SK-N-SH (cell line): ENCODE data around the gene PKD1. TPM values are rescaled to one million over a fixed set of nuclear protein-coding genes. Genes with fewer than 3 reads are reported as not detected.
A peak's percentile ranks its signal among the peaks of the same experiment; 100 is the strongest.

Experiments used
- CTCF ChIA-PET: fragments of 300-600, 350-600 bp; formaldehyde crosslinking; extraction: SDS; loops from one replicate; lab custom pipeline; 2021; lab: Yijun Ruan, JAX
- POLR2A ChIA-PET: fragments of 350-600 bp; sonication (Branson Sonifier 250); formaldehyde crosslinking; extraction: SDS; loops from one replicate; lab custom pipeline; 2020; ENCODE audit warnings: antibody characterized with exemption, inconsistent platforms; lab: Yijun Ruan, JAX
- DNase-seq: peaks from one replicate; pipeline ENCODE4 v3.0.0; 2012
- H2AFZ ChIP-seq: fragments of 200-600 bp; sonication (generic); 2 replicates; pipeline ENCODE4 v1.8.1; 2016; ENCODE audit warnings: antibody characterized with exemption, mild to moderate bottlenecking, low read depth
- H3F3A ChIP-seq: fragments of 200-600 bp; sonication (generic); replicated peaks from 2 replicates; pipeline ENCODE3; 2016; ENCODE audit warnings: antibody characterized with exemption, mild to moderate bottlenecking; ENCODE audit not compliant: insufficient read depth
- H3K27ac ChIP-seq, 2 experiments: fragments of 200-500 bp in 1 of 2; fragments of 200-600 bp in 1 of 2; sonication (Bioruptor generic) in 1 of 2; sonication (generic), shearing (Covaris generic) in 1 of 2; 2 replicates each; pipeline versions ENCODE4 v1.5.1 to v1.6.1; 2014 to 2016; ENCODE audit warnings: low read depth in 2 of 2, inconsistent platforms in 1 of 2, low read length in 1 of 2, mild to moderate bottlenecking in 1 of 2, mixed read lengths in 1 of 2
- H3K27me3 ChIP-seq: fragments of 200-600 bp; sonication (generic), shearing (Covaris generic); 2 replicates; pipeline ENCODE4 v1.6.1; 2016; ENCODE audit warnings: mixed run types; ENCODE audit not compliant: insufficient read depth
- H3K36me3 ChIP-seq, 2 experiments: fragments of 200-500 bp in 1 of 2; fragments of 200-600 bp in 1 of 2; sonication (Bioruptor generic) in 1 of 2; sonication (generic) in 1 of 2; replicated peaks in 1 of 2; 2 replicates each; pipeline versions ENCODE3 to v1.5.1; 2014 to 2016; ENCODE audit warnings: low read length in 1 of 2, mild to moderate bottlenecking in 1 of 2; ENCODE audit not compliant: insufficient read depth in 2 of 2, control insufficient read depth in 1 of 2
- H3K4me1 ChIP-seq, 2 experiments: fragments of 200-500 bp in 1 of 2; fragments of 200-600 bp in 1 of 2; sonication (Bioruptor generic) in 1 of 2; sonication (generic), shearing (Covaris generic) in 1 of 2; 2 replicates each; pipeline versions ENCODE4 v1.5.1 to v1.6.1; 2014 to 2016; ENCODE audit warnings: low read depth in 1 of 2, low read length in 1 of 2, mixed run types in 1 of 2; ENCODE audit not compliant: insufficient read depth in 2 of 2, control insufficient read depth in 1 of 2
- H3K4me2 ChIP-seq: fragments of 200-600 bp; sonication (generic), shearing (Covaris generic); 2 replicates; pipeline ENCODE4 v1.6.1; 2017; ENCODE audit warnings: mixed run types
- H3K4me3 ChIP-seq, 2 experiments: fragments of 200-500 bp in 1 of 2; fragments of 200-600 bp in 1 of 2; sonication (Bioruptor generic) in 1 of 2; sonication (generic), shearing (Covaris generic) in 1 of 2; 2 replicates each; pipeline versions ENCODE4 v1.5.1 to v1.8.1; 2014 to 2016; ENCODE audit warnings: low read depth in 2 of 2, inconsistent platforms in 1 of 2, low read length in 1 of 2, mild to moderate bottlenecking in 1 of 2, mixed read lengths in 1 of 2, moderate library complexity in 1 of 2
- H3K79me2 ChIP-seq: fragments of 200-600 bp; sonication (generic); 2 replicates; pipeline ENCODE4 v1.8.1; 2017; ENCODE audit warnings: mild to moderate bottlenecking; ENCODE audit not compliant: insufficient read depth
- H3K9ac ChIP-seq: fragments of 200-600 bp; sonication (generic); 2 replicates; pipeline ENCODE4 v1.6.1; 2017; ENCODE audit warnings: mixed run types
- H3K9me2 ChIP-seq: fragments of 200-600 bp; sonication (generic); 2 replicates; pipeline ENCODE4 v1.6.1; 2017; ENCODE audit warnings: mixed run types
- H3K9me3 ChIP-seq: fragments of 200-600 bp; sonication (generic); 2 replicates; pipeline ENCODE4 v1.6.1; 2017; ENCODE audit warnings: mixed run types, mild to moderate bottlenecking, moderate library complexity
- H4K20me1 ChIP-seq: fragments of 200-600 bp; sonication (generic); 2 replicates; pipeline ENCODE4 v1.6.1; 2017; ENCODE audit warnings: mild to moderate bottlenecking, mixed run types; ENCODE audit not compliant: insufficient read depth
- CTCF ChIP-seq: fragments of 200-600 bp; sonication (generic); IDR thresholded peaks from 2 replicates; pipeline ENCODE4 v1.6.1; 2017; ENCODE audit warnings: antibody characterized with exemption, mild to moderate bottlenecking, moderate library complexity
- ELF1 ChIP-seq: IDR thresholded peaks from 2 replicates; pipeline ENCODE4 v1.4.0; 2012
- EZH2phosphoT487 ChIP-seq: fragments of 200-600 bp; sonication (generic); IDR thresholded peaks from 2 replicates; pipeline ENCODE4 v1.6.1; 2017; ENCODE audit warnings: low read depth, mixed run types, mild to moderate bottlenecking, antibody characterized with exemption, moderate library complexity, borderline replicate concordance
- IRF3 ChIP-seq: fragments of 150-350 bp; IDR thresholded peaks from 2 replicates; pipeline ENCODE4 v1.6.1; 2016; ENCODE audit warnings: mild to moderate bottlenecking, low read depth, low read length
- NFIC ChIP-seq: IDR thresholded peaks from 2 replicates; pipeline ENCODE4 v1.4.0; 2012; ENCODE audit warnings: borderline replicate concordance
- RCOR1 ChIP-seq: fragments of 150-350 bp; IDR thresholded peaks from 2 replicates; pipeline ENCODE4 v1.6.1; 2017; ENCODE audit warnings: antibody characterized with exemption, low read length
- RFX5 ChIP-seq: IDR thresholded peaks from 2 replicates; pipeline ENCODE4 v1.6.1; 2012; ENCODE audit warnings: mild to moderate bottlenecking, improper control_type of control experiment, low read length
- RXRA ChIP-seq: IDR thresholded peaks from 2 replicates; pipeline ENCODE4 v1.4.0; 2012; ENCODE audit warnings: low read depth, mild to moderate bottlenecking, borderline replicate concordance
- TCF12 ChIP-seq: IDR thresholded peaks from 2 replicates; pipeline ENCODE4 v1.4.0; 2012
- USF1 ChIP-seq: IDR thresholded peaks from 2 replicates; pipeline ENCODE4 v1.4.0; 2012; ENCODE audit warnings: low read depth, borderline replicate concordance
- USF2 ChIP-seq: fragments of 150-350 bp; IDR thresholded peaks from 2 replicates; pipeline ENCODE4 v1.6.1; 2017; ENCODE audit warnings: antibody characterized with exemption, low read length, low read depth, borderline replicate concordance
- YY1 ChIP-seq: IDR thresholded peaks from 2 replicates; pipeline ENCODE4 v1.4.0; 2012; ENCODE audit warnings: low read depth, mild to moderate bottlenecking
- ZBTB33 ChIP-seq: IDR thresholded peaks from 2 replicates; pipeline ENCODE4 v1.4.0; 2012; ENCODE audit warnings: low read depth, borderline replicate concordance
- WGBS: methylation state at CpG from one replicate; pipeline ENCODE4 v1.1.6; 2017; ENCODE audit warnings: low lambda C conversion rate; 5-methylcytosine and 5-hydroxymethylcytosine counted together
- polyA plus RNA-seq, 3 experiments: library from polyadenylated mRNA; depleted of rRNA; stranded (reverse); fragments of >200 nt; gene quantifications; 2 replicates each; pipeline ENCODE4 v1.2.3, GENCODE V29; 2012

The PKD1 gene
- polyA plus RNA-seq, 1 of the 3 experiments (the other 2 are of a cell fraction): 47.4 TPM

- no peak for TF ChIP-seq RFX5
- TF ChIP-seq IRF3: no peak
- TF ChIP-seq RXRA: no peak
- TF ChIP-seq CTCF: peak; percentile 28; the same call in 1 of the 2 replicates
- TF ChIP-seq ZBTB33: 0 out of 2 replicates have a peak, but pooled peaks have one; percentile 55
- TF ChIP-seq NFIC: no peak
- TF ChIP-seq EZH2phosphoT487: no peak
- peak; percentile 88 for TF ChIP-seq ELF1
- TF ChIP-seq USF2: peak; percentile 94
- no peak for TF ChIP-seq RCOR1
These were observed 88.2 kb downstream of the PKD1 start, which contains the start of the genes NTHL1 and TSC2 (continued) for GRCh38 chr16:2047330-2048115.

GRCh38 chr16:2046893-2047329 is 88.8 kb downstream of the PKD1 start:
- peaks cover 52% of the 10 kb centered on the region for H3K79me2 ChIP-seq
- H3K4me2 ChIP-seq: peak overlapping the region; percentile 98
- CTCF ChIA-PET: interaction anchor here (0.7 to 5.8 kb wide), 9 partner anchors 9 to 106 kb away, joined by 3 to 43 read pairs (median 6); no protein-coding TSS in a partner anchor
- H3K9me3 ChIP-seq: no peaks in the 10 kb centered on the region
- no peaks in the 10 kb centered on the region for H3K9me2 ChIP-seq
- peak overlapping the region; percentile 71 to 76 for H3K4me3 ChIP-seq
- no peaks in the 10 kb centered on the region for H3K27me3 ChIP-seq
- peak overlapping the region; percentile 30 to 69; a peak in 3 of 4 replicates for H3K27ac ChIP-seq
- H3K9ac ChIP-seq: peak overlapping the region; percentile 74
- POLR2A ChIA-PET: interaction anchor here (0.6 to 2.1 kb wide), 11 partner anchors 8 to 108 kb away, joined by 3 to 12 read pairs (median 5); partner anchors contain the start of gene TRAF7
- peaks cover 4 to 24% of the 10 kb centered on the region in 2 experiments; a peak in 3 of 4 replicates for H3K4me1 ChIP-seq
- H4K20me1 ChIP-seq: no peaks in the 10 kb centered on the region
- 28% methylated on average over 8 of the region's 8 CpGs for WGBS
- peak overlapping the region; percentile 71 for H2AFZ ChIP-seq
- DNase-seq: no peak
- no peaks in the 10 kb centered on the region for H3F3A ChIP-seq
- no peak for TF ChIP-seq TCF12
- 0 out of 2 replicates have a peak, but pooled peaks have one; percentile 12 for TF ChIP-seq RCOR1
- TF ChIP-seq USF1: no peak
- no peak for TF ChIP-seq YY1
- H3K36me3 ChIP-seq: peaks cover 15 to 16% of the 10 kb centered on the region in 2 experiments
